Adipocyte (in vitro differentiated cells): ENCODE results near the gene MECP2.
"Not testable (repeated sequence)": the region's sequence is repeated elsewhere in the genome, so short reads cannot be mapped to it uniquely, and the experiment has no call there.

Experiments
- DNase-seq: peaks from one replicate; pipeline ENCODE4 v3.0.0-alpha.2; 2015; ENCODE audit warnings: low read depth
- H3K27me3 ChIP-seq: replicated peaks from 2 replicates; pipeline ENCODE4 v1.7.0; 2013; ENCODE audit warnings: mild to moderate bottlenecking, low read length, moderate library complexity; ENCODE audit not compliant: control insufficient read depth, insufficient read depth
- H3K36me3 ChIP-seq: 2 replicates; pipeline ENCODE4 v1.7.0; 2013; ENCODE audit warnings: low read length, mild to moderate bottlenecking, moderate library complexity; ENCODE audit not compliant: control insufficient read depth, insufficient read depth, severe bottlenecking
- H3K4me1 ChIP-seq: 2 replicates; pipeline ENCODE4 v1.7.0; 2013; ENCODE audit warnings: mild to moderate bottlenecking, low read length, moderate library complexity; ENCODE audit not compliant: control insufficient read depth, insufficient read depth
- H3K4me3 ChIP-seq: 2 replicates; pipeline ENCODE4 v1.7.0; 2013; ENCODE audit warnings: mild to moderate bottlenecking, low read length, moderate library complexity
- H3K9ac ChIP-seq: 2 replicates; pipeline ENCODE4 v1.7.0; 2013; ENCODE audit warnings: mild to moderate bottlenecking, low read length, moderate library complexity
- H3K9me3 ChIP-seq: 2 replicates; pipeline ENCODE4 v1.7.0; 2013; ENCODE audit warnings: mild to moderate bottlenecking, low read length, moderate library complexity; ENCODE audit not compliant: control insufficient read depth

MECP2 gene

DNA sequence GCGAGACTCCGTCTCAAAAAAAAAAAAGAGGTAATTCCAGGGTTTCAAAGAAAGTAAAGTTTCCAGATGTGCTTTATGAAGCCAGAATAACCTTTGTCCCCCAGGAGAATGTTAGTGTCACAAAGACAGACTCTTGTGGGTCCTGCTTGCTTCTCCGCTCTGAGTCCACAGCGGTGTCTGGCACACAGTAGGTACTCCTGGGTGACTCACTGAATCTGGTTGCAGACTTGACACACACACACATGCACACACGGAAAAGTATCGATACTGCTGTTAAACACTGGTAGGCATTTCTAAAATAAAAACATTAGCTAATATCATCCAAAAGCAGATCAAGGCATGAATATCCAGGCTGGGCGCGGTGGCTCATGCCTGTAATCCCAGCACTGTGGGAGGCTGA is 102.0 kb downstream of the MECP2 start:
- Histone ChIP-seq H3K9me3 (no peaks in the 10 kb centered on the region), H3K36me3 (no peaks in the 10 kb centered on the region), H3K9ac (no peak overlapping the region), H3K27me3 (peaks cover 6% of the 10 kb centered on the region), H3K4me1 (peaks cover 5% of the 10 kb centered on the region), H3K4me3 (no peak overlapping the region)
- DNase-seq: no peak

DNA sequence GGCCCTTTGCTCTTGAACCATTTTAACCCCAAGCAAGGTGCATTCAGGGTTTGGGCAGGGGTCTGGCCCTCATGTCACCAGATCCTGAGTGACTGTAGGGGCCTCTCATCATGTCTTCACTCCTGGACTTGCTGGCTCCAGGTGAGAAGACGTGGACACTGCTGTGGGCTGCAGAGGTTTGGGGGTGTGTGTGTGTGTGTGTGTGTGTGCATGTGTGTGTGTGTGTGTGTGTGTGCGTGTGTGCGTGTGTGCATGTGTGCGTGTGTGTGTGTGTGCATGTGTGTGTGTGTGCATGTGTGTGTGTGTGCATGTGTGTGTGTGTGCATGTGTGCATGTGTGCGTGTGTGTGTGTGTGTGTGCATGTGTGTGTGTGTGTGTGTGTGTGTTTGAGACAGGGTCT is 103.1 kb downstream of the MECP2 start:
- H3K4me3 ChIP-seq, H3K4me1 ChIP-seq: not testable (repeated sequence)

DNA sequence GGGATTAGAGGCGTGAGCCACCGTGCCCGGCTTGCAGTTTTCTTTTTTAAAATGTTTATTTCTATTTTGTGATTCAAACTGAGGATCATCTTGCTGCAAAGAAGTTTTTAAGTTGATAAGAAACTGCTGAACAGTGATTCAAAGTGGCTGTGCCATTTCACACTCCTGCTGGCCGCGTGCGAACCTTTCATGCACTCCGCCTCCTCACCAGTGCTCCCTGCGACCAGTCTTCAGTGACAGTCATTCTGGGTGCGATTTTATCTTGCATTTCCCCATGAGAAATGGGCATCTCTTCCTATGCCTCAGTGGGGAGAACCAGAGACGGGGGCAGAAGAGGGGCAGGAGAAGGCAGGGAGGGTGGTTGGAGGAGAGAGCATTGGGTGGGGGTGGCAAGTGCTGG is 103.5 kb downstream of the MECP2 start:
- no peak for DNase-seq
- no peak overlapping the region for H3K9ac ChIP-seq
- H3K4me1 ChIP-seq: no peaks in the 10 kb centered on the region
- H3K36me3 ChIP-seq: no peaks in the 10 kb centered on the region
- no peak overlapping the region for H3K4me3 ChIP-seq
- peaks cover 6% of the 10 kb centered on the region for H3K27me3 ChIP-seq
- H3K9me3 ChIP-seq: no peaks in the 10 kb centered on the region

More for the DNA sequence above, 103.1 kb downstream of the MECP2 start:
- H3K9me3 ChIP-seq, DNase-seq, H3K9ac ChIP-seq, H3K36me3 ChIP-seq, H3K27me3 ChIP-seq: not testable (repeated sequence)

DNA sequence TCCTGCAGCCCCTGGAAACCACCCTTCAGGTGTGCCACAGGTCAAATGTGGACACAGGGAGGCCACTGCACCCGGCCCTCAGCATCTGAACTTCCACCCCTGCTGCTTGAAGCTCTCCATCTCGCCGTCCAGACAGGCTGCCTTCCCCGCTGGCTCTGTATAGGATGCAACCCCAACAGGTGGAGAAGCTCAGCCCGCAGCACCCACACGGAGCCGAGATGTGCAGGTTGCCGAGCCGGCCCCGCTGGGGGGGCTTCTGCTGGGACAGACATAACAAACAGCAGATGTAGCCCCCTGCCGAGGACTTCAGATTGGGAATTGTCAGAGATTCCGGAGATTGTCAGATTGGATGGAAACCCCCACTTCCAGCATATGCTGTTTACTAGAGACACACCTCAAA is 104.4 kb downstream of the MECP2 start:
- H3K9ac ChIP-seq: no peak overlapping the region
- H3K4me3 ChIP-seq: no peak overlapping the region
- no peaks in the 10 kb centered on the region for H3K4me1 ChIP-seq
- peaks cover 6% of the 10 kb centered on the region for H3K27me3 ChIP-seq
- no peak for DNase-seq
- H3K36me3 ChIP-seq: no peaks in the 10 kb centered on the region
- no peaks in the 10 kb centered on the region for H3K9me3 ChIP-seq

DNA sequence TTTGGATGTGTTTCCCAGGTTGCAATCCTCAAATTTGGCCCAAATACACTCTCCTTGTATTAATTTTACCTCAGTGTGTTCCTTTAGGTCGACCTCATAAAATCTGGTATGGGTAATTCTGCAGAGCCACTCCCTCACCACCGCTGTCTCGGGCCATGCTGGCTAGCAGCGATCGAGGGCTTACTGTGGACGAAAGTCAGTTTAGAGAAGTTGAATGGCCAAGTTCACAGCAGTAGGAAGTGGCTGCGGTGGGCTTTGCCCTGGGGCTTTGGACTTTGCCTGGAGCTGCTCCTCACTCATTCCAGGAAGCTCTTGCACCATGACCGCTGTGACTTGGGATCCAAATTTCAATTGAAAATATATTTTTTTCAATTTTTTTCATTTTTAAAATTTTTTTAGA is 105.3 kb downstream of the MECP2 start:
- Histone ChIP-seq H3K27me3 (peaks cover 7% of the 10 kb centered on the region), H3K9me3 (no peaks in the 10 kb centered on the region)
- no peak for DNase-seq

DNA sequence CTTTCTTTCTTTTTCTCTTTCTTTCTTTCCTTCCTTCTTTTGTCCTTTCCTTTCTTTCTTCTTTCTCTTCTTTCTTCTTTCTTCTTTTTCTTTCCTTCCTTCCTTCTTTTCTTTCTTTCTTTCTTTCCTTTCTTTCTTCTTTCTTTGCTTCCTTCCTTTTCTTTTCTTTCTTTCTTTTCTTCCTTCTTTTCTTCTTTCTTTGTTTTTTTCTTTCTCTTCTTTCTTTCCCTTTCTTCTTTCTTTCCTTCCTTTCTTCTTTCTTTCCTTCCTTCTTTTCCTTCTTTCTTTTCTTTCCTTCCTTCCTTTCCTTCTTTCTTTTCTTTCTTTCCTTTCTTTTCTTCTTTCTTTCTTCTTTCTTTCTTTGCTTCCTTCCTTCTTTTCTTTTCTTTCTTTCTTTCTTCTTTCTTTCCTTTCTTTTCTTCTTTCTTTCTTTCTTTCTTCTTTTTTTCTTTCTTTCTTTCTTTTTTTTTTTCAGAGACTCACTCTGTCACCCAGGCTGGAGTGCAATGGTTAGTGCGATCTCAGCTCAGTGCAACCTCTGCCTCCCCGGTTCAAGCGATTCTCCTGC is 106.4 kb downstream of the MECP2 start:
- H3K4me1 ChIP-seq: no peaks in the 10 kb centered on the region
- H3K36me3 ChIP-seq: no peaks in the 10 kb centered on the region
- peaks cover 9% of the 10 kb centered on the region for H3K27me3 ChIP-seq
- DNase-seq: no peak
- H3K9ac ChIP-seq: no peak overlapping the region
- H3K4me3 ChIP-seq: no peak overlapping the region
- no peaks in the 10 kb centered on the region for H3K9me3 ChIP-seq

More for the DNA sequence above, 105.3 kb downstream of the MECP2 start:
- H3K9ac ChIP-seq: no peak overlapping the region
- no peak overlapping the region for H3K4me3 ChIP-seq
- no peaks in the 10 kb centered on the region for H3K36me3 ChIP-seq
- H3K4me1 ChIP-seq: no peaks in the 10 kb centered on the region

DNA sequence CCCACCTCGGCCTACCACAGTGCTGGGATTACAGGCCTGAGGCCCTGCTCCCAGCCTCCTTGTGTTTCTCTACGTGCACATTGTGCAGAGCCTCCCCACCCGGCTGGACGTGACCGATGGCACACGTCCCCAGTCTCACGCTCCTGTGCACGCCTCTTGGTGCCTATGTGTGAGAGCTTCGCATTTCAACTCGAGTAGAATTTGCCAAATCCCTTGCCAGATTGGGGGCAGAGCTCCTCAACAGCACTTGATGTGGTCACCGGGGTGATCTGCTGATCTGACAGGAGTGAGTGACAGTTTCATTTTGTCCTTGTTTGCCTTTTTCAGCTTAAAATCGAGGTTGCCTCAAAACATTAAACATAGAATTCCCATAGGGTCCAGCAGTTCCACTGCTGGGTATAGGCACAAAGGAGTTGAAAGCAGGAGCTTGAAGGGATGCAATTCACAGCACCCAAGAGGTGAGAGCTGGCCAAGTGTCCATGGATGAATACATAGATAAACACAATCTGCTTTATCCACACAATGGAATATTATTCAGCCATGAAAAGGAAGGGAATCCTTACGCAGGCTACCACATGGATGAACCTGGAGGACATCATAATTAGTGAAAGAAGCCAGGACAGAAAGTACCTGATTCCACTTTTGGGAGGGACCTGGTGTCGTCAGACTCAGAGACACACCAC is 107.4 kb downstream of the MECP2 start:
- H3K9me3 ChIP-seq: no peaks in the 10 kb centered on the region
- H3K4me3 ChIP-seq: no peak overlapping the region
- H3K9ac ChIP-seq: no peak overlapping the region
- H3K27me3 ChIP-seq: peaks cover 9% of the 10 kb centered on the region
- DNase-seq: no peak
- no peaks in the 10 kb centered on the region for H3K36me3 ChIP-seq
- peaks cover 3% of the 10 kb centered on the region for H3K4me1 ChIP-seq

DNA sequence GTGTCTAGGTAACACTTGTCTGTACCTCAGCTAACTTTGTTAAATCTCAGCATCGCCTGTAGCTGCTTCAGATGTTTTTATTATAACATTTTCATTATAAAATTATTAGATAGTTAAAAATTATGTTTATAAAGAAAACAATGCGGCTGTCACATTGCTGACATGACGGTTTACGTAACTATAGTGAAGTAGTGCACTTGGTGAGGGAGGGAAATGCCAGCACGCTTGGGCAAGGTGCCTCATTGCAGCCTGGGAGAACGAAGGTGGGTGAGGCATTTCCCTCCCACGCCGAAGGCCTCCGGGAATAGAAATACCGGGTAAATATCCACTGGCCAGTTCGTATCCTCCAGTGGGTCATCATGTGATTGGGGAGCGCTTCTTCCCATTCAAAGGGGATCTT is 109.0 kb downstream of the MECP2 start:
- Histone ChIP-seq H3K9ac (no peak overlapping the region), H3K9me3 (no peaks in the 10 kb centered on the region), H3K27me3 (peaks cover 9% of the 10 kb centered on the region), H3K36me3 (no peaks in the 10 kb centered on the region), H3K4me3 (no peak overlapping the region), H3K4me1 (peaks cover 3% of the 10 kb centered on the region)
- no peak for DNase-seq

DNA sequence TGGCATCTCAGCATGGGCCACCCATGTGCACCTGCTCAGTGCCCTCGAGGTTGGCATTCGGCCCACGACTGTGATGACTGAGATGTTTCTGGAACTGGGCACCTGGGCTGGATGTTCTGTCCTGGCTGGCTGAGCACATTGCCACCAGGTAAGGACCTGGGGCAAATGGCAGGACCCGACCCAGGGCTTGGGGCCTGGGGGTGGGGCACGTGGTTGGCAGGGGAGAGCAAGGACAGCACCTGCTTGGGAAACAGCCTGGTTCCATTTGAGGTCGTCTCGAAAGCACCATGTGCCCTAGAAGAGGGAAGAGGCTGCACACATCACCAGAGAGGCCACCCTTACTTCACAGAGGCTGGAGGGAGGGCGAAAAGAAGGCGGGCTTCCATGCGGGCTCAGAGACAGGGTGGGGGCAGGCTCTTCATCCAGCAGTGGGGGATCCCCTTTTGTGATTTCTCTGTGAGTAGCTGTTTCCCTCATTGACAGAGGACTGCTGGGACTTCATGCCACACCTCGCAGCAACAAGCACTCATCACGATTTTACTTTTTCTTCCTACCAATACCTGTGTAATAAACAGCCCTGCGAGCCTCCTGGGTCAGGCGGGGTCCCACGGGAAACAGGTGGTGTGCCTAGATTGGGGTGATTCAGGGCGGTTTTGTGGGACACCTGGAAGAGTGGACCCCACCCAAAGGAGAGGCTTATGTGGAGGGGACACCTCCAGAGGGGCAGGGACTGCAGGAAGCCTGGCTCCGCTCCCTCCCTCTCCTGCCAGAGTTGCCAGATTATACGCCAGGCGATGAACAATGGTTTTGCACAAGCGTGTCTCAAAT is 113.0 kb downstream of the MECP2 start:
- H3K36me3 ChIP-seq: no peaks in the 10 kb centered on the region
- peaks cover 3% of the 10 kb centered on the region for H3K27me3 ChIP-seq
- DNase-seq: no peak
- H3K4me3 ChIP-seq: no peak overlapping the region
- H3K9ac ChIP-seq: no peak overlapping the region
- H3K9me3 ChIP-seq: no peaks in the 10 kb centered on the region
- H3K4me1 ChIP-seq: peaks cover 3% of the 10 kb centered on the region

DNA sequence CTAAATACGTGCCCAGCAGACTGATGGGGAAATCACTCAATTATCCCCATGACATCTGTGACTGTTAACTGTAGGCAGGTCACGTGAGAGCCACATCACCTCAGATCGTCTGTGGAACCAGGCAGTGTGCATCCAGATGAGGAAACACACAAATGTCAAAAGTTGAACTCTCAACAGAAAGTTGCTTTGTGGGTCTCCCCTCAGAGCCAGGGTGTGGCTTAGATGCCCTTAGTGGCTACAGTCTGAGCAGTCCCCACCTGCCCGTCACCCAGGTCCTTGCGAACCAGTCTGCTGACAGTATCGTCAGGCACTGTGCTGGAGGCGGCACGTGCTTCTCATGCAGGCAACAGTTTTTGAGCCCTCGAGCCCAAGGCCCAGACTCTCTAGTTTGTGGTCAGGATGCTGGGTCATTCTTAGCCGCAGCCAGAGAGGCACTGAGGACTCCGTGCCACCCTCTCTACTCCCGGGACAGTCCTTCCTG is 114.2 kb downstream of the MECP2 start:
- DNase-seq: no peak
- no peaks in the 10 kb centered on the region for H3K36me3 ChIP-seq
- no peaks in the 10 kb centered on the region for H3K9me3 ChIP-seq
- no peak overlapping the region for H3K9ac ChIP-seq
- H3K27me3 ChIP-seq: peaks cover 3% of the 10 kb centered on the region
- H3K4me1 ChIP-seq: peaks cover 3% of the 10 kb centered on the region
- H3K4me3 ChIP-seq: no peak overlapping the region

DNA sequence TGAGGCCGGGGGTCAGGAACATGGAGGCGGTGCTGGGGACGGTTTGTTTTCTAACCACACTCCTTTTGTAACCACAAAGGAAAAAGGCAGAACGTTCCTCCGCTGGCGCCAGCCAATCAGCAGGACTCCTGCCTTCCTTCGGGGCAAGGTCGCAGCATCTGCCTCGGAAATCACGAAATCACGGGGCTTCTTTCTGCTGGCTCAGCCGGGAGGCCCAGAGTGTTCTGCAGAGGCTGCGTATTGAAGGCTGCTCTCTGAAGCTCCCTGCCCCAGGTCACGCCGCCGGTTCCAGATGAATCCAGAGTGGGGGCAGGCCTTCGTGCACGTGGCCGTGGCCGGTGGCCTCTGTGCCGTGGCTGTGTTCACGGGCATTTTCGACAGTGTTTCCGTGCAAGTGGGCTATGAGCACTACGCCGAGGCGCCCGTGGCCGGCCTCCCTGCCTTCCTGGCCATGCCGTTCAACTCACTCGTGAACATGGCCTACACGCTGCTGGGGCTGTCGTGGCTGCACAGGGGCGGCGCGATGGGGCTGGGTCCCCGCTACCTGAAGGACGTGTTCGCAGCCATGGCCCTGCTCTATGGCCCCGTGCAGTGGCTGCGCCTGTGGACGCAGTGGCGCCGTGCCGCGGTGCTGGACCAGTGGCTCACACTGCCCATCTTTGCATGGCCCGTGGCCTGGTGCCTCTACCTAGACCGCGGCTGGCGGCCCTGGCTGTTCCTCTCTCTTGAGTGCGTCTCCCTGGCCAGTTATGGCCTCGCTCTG is 115.6 kb downstream of the MECP2 start:
- no peak overlapping the region for H3K4me3 ChIP-seq
- H3K9ac ChIP-seq: no peak overlapping the region
- H3K4me1 ChIP-seq: peaks cover 3% of the 10 kb centered on the region
- no peaks in the 10 kb centered on the region for H3K27me3 ChIP-seq
- H3K36me3 ChIP-seq: no peaks in the 10 kb centered on the region
- DNase-seq: no peak
- H3K9me3 ChIP-seq: no peaks in the 10 kb centered on the region
